Lower leg skin (tissue), 3 donors: ENCODE measurements around the gene ZNF665.

Experiments used
- POLR2A ChIP-seq, 2 donors: fragments of 450-650 bp; IDR thresholded peaks; one replicate each; pipeline ENCODE4 v1.6.1; 2016 to 2017; ENCODE audit warnings: antibody characterized with exemption in 2 of 2, mild to moderate bottlenecking in 1 of 2, moderate library complexity in 1 of 2
- TF ChIP-seq, protein P1 (sequence below), 3 donors: fragments of 450-650 bp; IDR thresholded peaks; one replicate each; pipeline ENCODE4 v1.5.1; 2016; ENCODE audit warnings: antibody characterized with exemption in 3 of 3, mild to moderate bottlenecking in 3 of 3, moderate library complexity in 2 of 3

- TF ChIP-seq, protein P1, sequence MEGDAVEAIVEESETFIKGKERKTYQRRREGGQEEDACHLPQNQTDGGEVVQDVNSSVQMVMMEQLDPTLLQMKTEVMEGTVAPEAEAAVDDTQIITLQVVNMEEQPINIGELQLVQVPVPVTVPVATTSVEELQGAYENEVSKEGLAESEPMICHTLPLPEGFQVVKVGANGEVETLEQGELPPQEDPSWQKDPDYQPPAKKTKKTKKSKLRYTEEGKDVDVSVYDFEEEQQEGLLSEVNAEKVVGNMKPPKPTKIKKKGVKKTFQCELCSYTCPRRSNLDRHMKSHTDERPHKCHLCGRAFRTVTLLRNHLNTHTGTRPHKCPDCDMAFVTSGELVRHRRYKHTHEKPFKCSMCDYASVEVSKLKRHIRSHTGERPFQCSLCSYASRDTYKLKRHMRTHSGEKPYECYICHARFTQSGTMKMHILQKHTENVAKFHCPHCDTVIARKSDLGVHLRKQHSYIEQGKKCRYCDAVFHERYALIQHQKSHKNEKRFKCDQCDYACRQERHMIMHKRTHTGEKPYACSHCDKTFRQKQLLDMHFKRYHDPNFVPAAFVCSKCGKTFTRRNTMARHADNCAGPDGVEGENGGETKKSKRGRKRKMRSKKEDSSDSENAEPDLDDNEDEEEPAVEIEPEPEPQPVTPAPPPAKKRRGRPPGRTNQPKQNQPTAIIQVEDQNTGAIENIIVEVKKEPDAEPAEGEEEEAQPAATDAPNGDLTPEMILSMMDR (IDR thresholded peaks at IDR 0.05) = no peak
- no peak for TF ChIP-seq POLR2A (IDR thresholded peaks at IDR 0.05)
Measured at GRCh38 chr19:53131727-53132126, 61.4 kb downstream of the ZNF665 start.
